ENCODE results near the gene RGS7. TPM values are rescaled to one million over a fixed set of nuclear protein-coding genes. Genes with fewer than 3 reads are reported as not detected.

RGS7 gene
- total and polyA plus RNA-seq, 10 of the 15 experiments (the other 5 are each of a cell fraction or from before 2014, with no cell fraction given): not detected

DNA sequence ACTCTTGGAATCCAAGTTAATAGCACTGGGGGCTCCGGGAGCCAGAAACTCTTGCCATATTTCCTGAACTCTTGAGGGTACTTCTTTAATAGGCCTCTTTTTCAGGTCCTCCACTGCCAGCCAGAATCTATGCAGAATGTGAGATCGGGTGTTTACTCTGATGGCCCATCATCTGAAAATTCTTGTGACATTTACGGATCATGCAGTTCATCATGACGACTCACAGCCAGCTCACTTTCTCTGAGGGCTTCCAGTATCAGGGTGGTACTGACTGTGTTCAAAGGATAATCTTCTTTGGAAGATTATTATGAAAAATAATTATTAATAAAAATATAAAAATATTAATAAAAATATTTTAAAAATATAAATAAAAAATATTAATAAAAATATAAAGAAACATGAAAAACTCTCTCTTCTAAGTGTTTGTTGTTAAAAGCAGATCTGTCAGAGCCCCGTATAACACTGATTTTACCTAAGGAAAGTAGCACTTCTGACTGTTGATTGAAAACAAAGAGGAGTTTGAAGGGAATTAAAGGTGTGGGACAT is 550.7 kb downstream of the RGS7 start (continued):
- TF ChIP-seq, protein P1, sequence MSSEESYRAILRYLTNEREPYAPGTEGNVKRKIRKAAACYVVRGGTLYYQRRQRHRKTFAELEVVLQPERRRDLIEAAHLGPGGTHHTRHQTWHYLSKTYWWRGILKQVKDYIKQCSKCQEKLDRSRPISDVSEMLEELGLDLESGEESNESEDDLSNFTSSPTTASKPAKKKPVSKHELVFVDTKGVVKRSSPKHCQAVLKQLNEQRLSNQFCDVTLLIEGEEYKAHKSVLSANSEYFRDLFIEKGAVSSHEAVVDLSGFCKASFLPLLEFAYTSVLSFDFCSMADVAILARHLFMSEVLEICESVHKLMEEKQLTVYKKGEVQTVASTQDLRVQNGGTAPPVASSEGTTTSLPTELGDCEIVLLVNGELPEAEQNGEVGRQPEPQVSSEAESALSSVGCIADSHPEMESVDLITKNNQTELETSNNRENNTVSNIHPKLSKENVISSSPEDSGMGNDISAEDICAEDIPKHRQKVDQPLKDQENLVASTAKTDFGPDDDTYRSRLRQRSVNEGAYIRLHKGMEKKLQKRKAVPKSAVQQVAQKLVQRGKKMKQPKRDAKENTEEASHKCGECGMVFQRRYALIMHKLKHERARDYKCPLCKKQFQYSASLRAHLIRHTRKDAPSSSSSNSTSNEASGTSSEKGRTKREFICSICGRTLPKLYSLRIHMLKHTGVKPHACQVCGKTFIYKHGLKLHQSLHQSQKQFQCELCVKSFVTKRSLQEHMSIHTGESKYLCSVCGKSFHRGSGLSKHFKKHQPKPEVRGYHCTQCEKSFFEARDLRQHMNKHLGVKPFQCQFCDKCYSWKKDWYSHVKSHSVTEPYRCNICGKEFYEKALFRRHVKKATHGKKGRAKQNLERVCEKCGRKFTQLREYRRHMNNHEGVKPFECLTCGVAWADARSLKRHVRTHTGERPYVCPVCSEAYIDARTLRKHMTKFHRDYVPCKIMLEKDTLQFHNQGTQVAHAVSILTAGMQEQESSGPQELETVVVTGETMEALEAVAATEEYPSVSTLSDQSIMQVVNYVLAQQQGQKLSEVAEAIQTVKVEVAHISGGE (CRISPR knock-in tag; IDR thresholded peaks at IDR 0.05): no peak
- TF ChIP-seq MTA2 (IDR thresholded peaks at IDR 0.05; ENCODE audit: low read depth): no peak
- TF ChIP-seq ESRRA (IDR thresholded peaks at IDR 0.05; ENCODE audit: low read length): no peak
- TF ChIP-seq, protein P2, sequence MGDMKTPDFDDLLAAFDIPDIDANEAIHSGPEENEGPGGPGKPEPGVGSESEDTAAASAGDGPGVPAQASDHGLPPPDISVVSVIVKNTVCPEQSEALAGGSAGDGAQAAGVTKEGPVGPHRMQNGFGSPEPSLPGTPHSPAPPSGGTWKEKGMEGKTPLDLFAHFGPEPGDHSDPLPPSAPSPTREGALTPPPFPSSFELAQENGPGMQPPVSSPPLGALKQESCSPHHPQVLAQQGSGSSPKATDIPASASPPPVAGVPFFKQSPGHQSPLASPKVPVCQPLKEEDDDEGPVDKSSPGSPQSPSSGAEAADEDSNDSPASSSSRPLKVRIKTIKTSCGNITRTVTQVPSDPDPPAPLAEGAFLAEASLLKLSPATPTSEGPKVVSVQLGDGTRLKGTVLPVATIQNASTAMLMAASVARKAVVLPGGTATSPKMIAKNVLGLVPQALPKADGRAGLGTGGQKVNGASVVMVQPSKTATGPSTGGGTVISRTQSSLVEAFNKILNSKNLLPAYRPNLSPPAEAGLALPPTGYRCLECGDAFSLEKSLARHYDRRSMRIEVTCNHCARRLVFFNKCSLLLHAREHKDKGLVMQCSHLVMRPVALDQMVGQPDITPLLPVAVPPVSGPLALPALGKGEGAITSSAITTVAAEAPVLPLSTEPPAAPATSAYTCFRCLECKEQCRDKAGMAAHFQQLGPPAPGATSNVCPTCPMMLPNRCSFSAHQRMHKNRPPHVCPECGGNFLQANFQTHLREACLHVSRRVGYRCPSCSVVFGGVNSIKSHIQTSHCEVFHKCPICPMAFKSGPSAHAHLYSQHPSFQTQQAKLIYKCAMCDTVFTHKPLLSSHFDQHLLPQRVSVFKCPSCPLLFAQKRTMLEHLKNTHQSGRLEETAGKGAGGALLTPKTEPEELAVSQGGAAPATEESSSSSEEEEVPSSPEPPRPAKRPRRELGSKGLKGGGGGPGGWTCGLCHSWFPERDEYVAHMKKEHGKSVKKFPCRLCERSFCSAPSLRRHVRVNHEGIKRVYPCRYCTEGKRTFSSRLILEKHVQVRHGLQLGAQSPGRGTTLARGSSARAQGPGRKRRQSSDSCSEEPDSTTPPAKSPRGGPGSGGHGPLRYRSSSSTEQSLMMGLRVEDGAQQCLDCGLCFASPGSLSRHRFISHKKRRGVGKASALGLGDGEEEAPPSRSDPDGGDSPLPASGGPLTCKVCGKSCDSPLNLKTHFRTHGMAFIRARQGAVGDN (IDR thresholded peaks at IDR 0.05): no peak
- no peak for TF ChIP-seq RUNX3 (IDR thresholded peaks at IDR 0.05; ENCODE audit: low read length)
- TF ChIP-seq, protein P3, sequence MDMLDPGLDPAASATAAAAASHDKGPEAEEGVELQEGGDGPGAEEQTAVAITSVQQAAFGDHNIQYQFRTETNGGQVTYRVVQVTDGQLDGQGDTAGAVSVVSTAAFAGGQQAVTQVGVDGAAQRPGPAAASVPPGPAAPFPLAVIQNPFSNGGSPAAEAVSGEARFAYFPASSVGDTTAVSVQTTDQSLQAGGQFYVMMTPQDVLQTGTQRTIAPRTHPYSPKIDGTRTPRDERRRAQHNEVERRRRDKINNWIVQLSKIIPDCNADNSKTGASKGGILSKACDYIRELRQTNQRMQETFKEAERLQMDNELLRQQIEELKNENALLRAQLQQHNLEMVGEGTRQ (IDR thresholded peaks at IDR 0.05; ENCODE audit: borderline replicate concordance, low read depth, low read length): no peak
- TF ChIP-seq KLF5 (IDR thresholded peaks at IDR 0.05; ENCODE audit: partially characterized antibody): no peak
- TF ChIP-seq PAX5 (IDR thresholded peaks at IDR 0.05; ENCODE audit: borderline replicate concordance, low read depth, low read length): no peak
- no peak for TF ChIP-seq NFIC (IDR thresholded peaks at IDR 0.05; ENCODE audit: low read depth, low read length)
- no peak for TF ChIP-seq IKZF1 (conservative IDR thresholded peaks at IDR 0.05)
- no peak for TF ChIP-seq POLR2AphosphoS5 (IDR thresholded peaks at IDR 0.05; ENCODE audit: low read length)

All from GM12878 (cell line).